Mesodermal cell (in vitro differentiated cells): ENCODE measurements around the gene MAMLD1.

Experiments used
- H3K27ac ChIP-seq: 2 replicates; pipeline ENCODE4 v1.7.0; 2013; ENCODE audit warnings: mild to moderate bottlenecking, low read depth, low read length, moderate library complexity; ENCODE audit not compliant: severe bottlenecking
- H3K36me3 ChIP-seq: 2 replicates; pipeline ENCODE4 v1.7.1; 2013; ENCODE audit warnings: mild to moderate bottlenecking, low read length, moderate library complexity; ENCODE audit not compliant: control insufficient read depth, insufficient read depth
- H3K4me1 ChIP-seq: one replicate; pipeline ENCODE4 v1.7.1; 2013; ENCODE audit warnings: mild to moderate bottlenecking, low read length; ENCODE audit not compliant: insufficient read depth, control insufficient read depth, poor library complexity, severe bottlenecking
- H3K4me3 ChIP-seq: 2 replicates; pipeline ENCODE4 v1.7.0; 2013; ENCODE audit warnings: low read length, control low read depth, mild to moderate bottlenecking; ENCODE audit not compliant: insufficient read depth, poor library complexity, severe bottlenecking; ENCODE audit errors: extremely low read depth
- H3K9me3 ChIP-seq: 2 replicates; pipeline ENCODE4 v1.7.1; 2013; ENCODE audit warnings: mild to moderate bottlenecking, low read length, moderate library complexity; ENCODE audit not compliant: control insufficient read depth
- WGBS, 2 experiments: methylation state at CpG; one replicate each; pipeline ENCODE4 v1.1.5; 2013; ENCODE audit warnings: missing lambda C conversion rate in 2 of 2; ENCODE audit not compliant: insufficient coverage in 2 of 2; 5-methylcytosine and 5-hydroxymethylcytosine counted together

The MAMLD1 gene

DNA sequence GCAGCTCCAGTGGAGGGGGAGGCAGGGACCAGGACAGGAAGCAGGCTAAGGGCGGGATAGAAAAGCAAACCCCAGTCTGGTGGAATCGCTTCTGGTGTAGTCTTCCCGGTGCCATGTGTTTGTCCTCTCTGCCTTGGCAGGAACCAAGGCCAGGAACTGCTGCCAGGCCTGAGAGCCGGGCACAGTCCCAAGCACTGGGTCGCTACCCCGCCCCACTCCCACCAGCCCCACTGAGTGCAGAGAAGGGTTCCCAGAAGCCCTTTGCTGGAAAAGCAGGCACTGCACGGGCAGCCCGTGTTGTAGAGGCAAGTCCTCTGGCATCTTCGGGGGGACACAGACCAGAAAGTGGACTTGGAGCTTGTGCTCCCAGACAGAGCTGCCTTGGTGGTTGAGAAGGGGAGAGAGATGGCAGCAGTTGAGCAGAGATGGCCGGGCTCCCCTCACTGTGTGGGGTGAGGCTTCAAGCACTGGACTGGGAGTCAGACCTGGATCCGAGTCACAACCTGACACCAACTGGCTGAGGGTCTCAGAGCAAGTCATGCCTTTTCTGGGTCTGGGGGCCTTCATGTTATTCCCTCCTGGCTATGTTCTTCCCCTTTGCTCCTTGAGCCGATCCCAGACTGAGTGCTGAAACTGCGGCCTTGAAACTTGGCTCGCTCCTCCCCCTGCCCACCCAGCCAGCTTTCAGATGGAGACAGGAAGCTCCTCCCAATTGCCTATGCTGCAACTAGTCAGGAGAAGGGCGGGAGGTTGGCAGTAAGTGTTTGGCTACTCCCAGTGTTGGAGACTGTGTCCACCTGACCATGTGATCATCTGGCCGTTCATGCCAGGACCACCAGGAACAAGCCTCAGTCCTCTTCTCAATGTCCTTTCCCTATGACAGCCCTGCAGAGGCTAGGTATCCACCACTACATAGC is 145.6 kb downstream of the MAMLD1 start:
- WGBS, 2 experiments, result 81 to 91% methylated on average over 2 to 8 of the region's 16 CpGs
- H3K4me3 ChIP-seq, result no peak overlapping the region
- H3K9me3 ChIP-seq, result no peaks in the 10 kb centered on the region
- H3K36me3 ChIP-seq, result no peaks in the 10 kb centered on the region
- peaks cover 33% of the 10 kb centered on the region for H3K4me1 ChIP-seq
- H3K27ac ChIP-seq, result no peak overlapping the region

DNA sequence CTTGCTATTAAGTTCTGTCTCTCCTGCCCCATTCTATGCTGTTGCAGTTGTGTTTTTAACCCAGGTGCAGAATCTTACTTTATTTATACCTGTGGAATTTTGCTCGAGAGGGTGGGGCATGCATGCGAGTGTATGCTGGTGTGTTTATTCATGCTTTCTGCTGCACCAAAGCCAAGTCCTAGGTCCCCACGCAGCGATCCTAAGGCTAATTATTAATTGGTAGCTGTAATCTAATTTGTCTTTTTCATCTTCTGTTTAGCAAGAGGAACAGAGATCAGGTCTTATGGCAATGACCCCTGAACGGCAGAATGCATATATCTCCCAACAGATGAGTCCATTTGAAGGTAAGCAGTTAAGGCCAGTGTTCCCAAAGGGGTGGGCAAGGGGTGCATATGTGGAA is 146.6 kb downstream of the MAMLD1 start:
- Histone ChIP-seq H3K36me3 (no peaks in the 10 kb centered on the region), H3K9me3 (no peaks in the 10 kb centered on the region), H3K4me1 (peaks cover 25% of the 10 kb centered on the region), H3K4me3 (no peak overlapping the region), H3K27ac (no peak overlapping the region)
- 90% methylated on average over 2 of the region's 5 CpGs; no CpG with 5 or more reads in 1 of the 2 experiments for WGBS, 2 experiments

- Histone ChIP-seq H3K36me3 (no peaks in the 10 kb centered on the region), H3K27ac (no peak overlapping the region), H3K4me3 (no peak overlapping the region), H3K4me1 (peaks cover 3% of the 10 kb centered on the region), H3K9me3 (no peaks in the 10 kb centered on the region)
- 83 to 92% methylated on average over 7 to 8 of the region's 14 CpGs for WGBS, 2 experiments
These were observed 149.4 kb downstream of the MAMLD1 start for GRCh38 chrX:150512461-150512901.

GRCh38 chrX:150513544-150513943 is 150.4 kb downstream of the MAMLD1 start:
- WGBS, 2 experiments, result 100% methylated on average over 4 of the region's 9 CpGs; no CpG with 5 or more reads in 1 of the 2 experiments
- H3K4me3 ChIP-seq, result no peak overlapping the region
- H3K27ac ChIP-seq, result no peak overlapping the region
- no peaks in the 10 kb centered on the region for H3K9me3 ChIP-seq
- no peaks in the 10 kb centered on the region for H3K36me3 ChIP-seq
- H3K4me1 ChIP-seq, result no peaks in the 10 kb centered on the region

- Histone ChIP-seq H3K4me1 (no peaks in the 10 kb centered on the region), H3K27ac (no peak overlapping the region), H3K36me3 (no peaks in the 10 kb centered on the region), H3K4me3 (no peak overlapping the region), H3K9me3 (no peaks in the 10 kb centered on the region)
- WGBS, 2 experiments, result 100% methylated on average over 1 of the region's 4 CpGs
These were observed 151.3 kb downstream of the MAMLD1 start for GRCh38 chrX:150514462-150514861.

- H3K4me3 ChIP-seq, result no peak overlapping the region
- H3K27ac ChIP-seq, result no peak overlapping the region
- no peaks in the 10 kb centered on the region for H3K4me1 ChIP-seq
- no peaks in the 10 kb centered on the region for H3K36me3 ChIP-seq
- WGBS, 2 experiments, result 100% methylated on average over 1 of the region's 1 CpG; no CpG with 5 or more reads in 1 of the 2 experiments
- no peaks in the 10 kb centered on the region for H3K9me3 ChIP-seq
These were observed 152.7 kb downstream of the MAMLD1 start for GRCh38 chrX:150515801-150516200.

GRCh38 chrX:150517303-150517910 is 154.3 kb downstream of the MAMLD1 start:
- Histone ChIP-seq H3K27ac (no peak overlapping the region), H3K4me3 (no peak overlapping the region), H3K9me3 (no peaks in the 10 kb centered on the region), H3K4me1 (no peaks in the 10 kb centered on the region), H3K36me3 (no peaks in the 10 kb centered on the region)
- WGBS, 2 experiments, result no CpG with 5 or more reads among the region's 4 CpGs

DNA sequence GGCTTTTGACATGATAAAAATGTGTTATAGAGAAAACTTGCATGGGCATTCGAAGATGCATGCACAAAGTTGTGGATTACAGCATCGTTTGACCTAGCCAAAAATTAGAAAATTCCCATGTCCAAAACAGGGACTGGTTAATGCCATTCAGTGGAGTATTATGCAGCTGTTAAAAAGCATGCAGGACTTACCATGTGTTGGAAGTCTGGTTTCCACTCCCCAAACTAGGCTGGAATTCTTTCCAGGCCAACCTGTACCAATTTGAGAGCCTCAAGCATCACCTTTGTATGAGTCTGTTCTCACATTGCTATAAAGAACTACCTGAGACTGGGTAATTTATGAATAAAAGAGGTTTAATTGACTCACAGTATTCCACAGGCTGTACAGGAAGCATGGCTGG is 159.4 kb downstream of the MAMLD1 start:
- Histone ChIP-seq H3K36me3 (no peaks in the 10 kb centered on the region), H3K4me3 (no peak overlapping the region), H3K27ac (no peak overlapping the region), H3K4me1 (no peaks in the 10 kb centered on the region), H3K9me3 (no peaks in the 10 kb centered on the region)
- no CpG with 5 or more reads among the region's 2 CpGs for WGBS, 2 experiments

GRCh38 chrX:150525061-150525919 is 162.2 kb downstream of the MAMLD1 start:
- H3K4me1 ChIP-seq, result no peaks in the 10 kb centered on the region
- WGBS, 2 experiments, result 89 to 96% methylated on average over 4 to 7 of the region's 10 CpGs
- no peaks in the 10 kb centered on the region for H3K36me3 ChIP-seq
- H3K4me3 ChIP-seq, result no peak overlapping the region
- no peak overlapping the region for H3K27ac ChIP-seq
- no peaks in the 10 kb centered on the region for H3K9me3 ChIP-seq

- no peak overlapping the region for H3K27ac ChIP-seq
- no peaks in the 10 kb centered on the region for H3K36me3 ChIP-seq
- H3K4me3 ChIP-seq, result no peak overlapping the region
- 68 to 100% methylated on average over 1 to 4 of the region's 7 CpGs for WGBS, 2 experiments
- no peaks in the 10 kb centered on the region for H3K4me1 ChIP-seq
- H3K9me3 ChIP-seq, result no peaks in the 10 kb centered on the region
These were observed 163.6 kb downstream of the MAMLD1 start for GRCh38 chrX:150526692-150527091.
